SK-MEL-5 (cell line): ENCODE measurements around the gene EGR1. TPM values are rescaled to one million over a fixed set of nuclear protein-coding genes. Genes with fewer than 3 reads are reported as not detected.

ENCODE experiments used
- DNase-seq: peaks from one replicate; pipeline ENCODE4 v3.0.0-alpha.2; 2016; ENCODE audit warnings: low read depth, low spot score
- in situ Hi-C: cut with HindIII; loops from 2 replicates; pipeline ENCODE4 v1.10.0; 2016; ENCODE audit warnings: low sequenced_read_pairs, high pct_unique_total_duplicates, low pct_unique_long_range_greater_than_20kb
- polyA plus RNA-seq, 2 experiments: library from polyadenylated mRNA; depleted of rRNA; stranded (reverse); fragments of >200 nt; gene quantifications; 2 replicates each; pipeline ENCODE4 v1.2.3, GENCODE V29; 2015
- total RNA-seq: library from RNA; depleted of rRNA; stranded (reverse); fragments of >200 nt; shearing (Covaris generic); gene quantifications from 2 replicates; pipeline ENCODE4 v1.2.3, GENCODE V29; 2014; rRNA removed

EGR1 gene
- total RNA-seq: 1.9 and 2.8 TPM in 2 replicates
- 31.0 and 37.0 TPM in 2 replicates for polyA plus RNA-seq (2015; cell fraction: cytosol; rRNA removed)
- polyA plus RNA-seq (2015; cell fraction: nucleus; rRNA removed): 22.4 and 24.0 TPM in 2 replicates

GRCh38 chr5:138465261-138466124, at the start of gene EGR1:
EGR1 (plus strand) TSS chr5:138465479; CDS start chr5:138465762, 283 bp downstream.
- in situ Hi-C loops: no loop called here
- peak; percentile 92 for DNase-seq

- in situ Hi-C loops: no loop called here
- DNase-seq: no peak
These were observed 46.8 kb upstream of the EGR1 start for GRCh38 chr5:138418444-138418843.

- in situ Hi-C loops: no loop called here
- no peak for DNase-seq
These were observed 40.2 kb upstream of the EGR1 start for GRCh38 chr5:138425079-138425478.

GRCh38 chr5:138435943-138436342, 29.3 kb upstream of the EGR1 start:
- in situ Hi-C loops: no loop called here
- no peak for DNase-seq

GRCh38 chr5:138438003-138438723, 27.1 kb upstream of the EGR1 start:
- in situ Hi-C loops: no loop called here
- no peak for DNase-seq

GRCh38 chr5:138438724-138439476, 26.4 kb upstream of the EGR1 start, which contains the start of gene REEP2:
REEP2 (plus strand) TSS chr5:138439057; CDS start chr5:138439209, 152 bp downstream.
- DNase-seq: peak; percentile 19
- in situ Hi-C loops: no loop called here

- DNase-seq: no peak
- in situ Hi-C loops: no loop called here
These were observed 25.7 kb upstream of the EGR1 start for GRCh38 chr5:138439477-138440158.

- in situ Hi-C loops: no loop called here
- no peak for DNase-seq
These were observed 24.9 kb upstream of the EGR1 start for GRCh38 chr5:138440159-138441073.

GRCh38 chr5:138441221-138441620, 24.1 kb upstream of the EGR1 start:
- no peak for DNase-seq
- in situ Hi-C loops: no loop called here

GRCh38 chr5:138444078-138444773, 21.1 kb upstream of the EGR1 start:
- in situ Hi-C loops: no loop called here
- no peak for DNase-seq

GRCh38 chr5:138444774-138445546, 20.3 kb upstream of the EGR1 start:
- in situ Hi-C loops: no loop called here
- no peak for DNase-seq

GRCh38 chr5:138445547-138446271, 19.6 kb upstream of the EGR1 start:
- in situ Hi-C loops: no loop called here
- no peak for DNase-seq

- DNase-seq: no peak
- in situ Hi-C loops: no loop called here
These were observed 17.2 kb upstream of the EGR1 start for GRCh38 chr5:138448070-138448469.

GRCh38 chr5:138448481-138449398, 16.5 kb upstream of the EGR1 start:
- no peak for DNase-seq
- in situ Hi-C loops: no loop called here
